Panc1 (cell line): ENCODE measurements around the gene WDR4. TPM values are rescaled to one million over a fixed set of nuclear protein-coding genes. Genes with fewer than 3 reads are reported as not detected.

ENCODE experiments used
- ATAC-seq: fragments of 200-7000 bp; cut with Tn5 transposase; 2 replicates; pipeline ENCODE4 v1.9.1; 2020; ENCODE audit warnings: mild to moderate bottlenecking, moderate library complexity
- BruUV-seq: library from RNA; stranded (reverse); fragments of 400-500 nt; replicated peaks from 2 replicates; lab custom pipeline; 2021; lab: Mats Ljungman, UMichigan
- CTCF ChIA-PET: fragments of 300-600 bp; sonication (Branson Sonifier 250); formaldehyde crosslinking; loops from one replicate; lab custom pipeline; 2022; ENCODE audit warnings: antibody characterized with exemption; lab: Charles Lee
- POLR2A ChIA-PET: fragments of 300-600 bp; sonication (Branson Sonifier 250); formaldehyde crosslinking; loops from one replicate; lab custom pipeline; 2022; ENCODE audit warnings: antibody characterized with exemption; lab: Charles Lee
- DNase-seq: peaks from one replicate; pipeline ENCODE4 v3.0.0-alpha.2; 2010; ENCODE audit warnings: low read depth, low spot score
- H3K27ac ChIP-seq: 2 replicates; pipeline ENCODE4 v1.5.1; 2011; ENCODE audit warnings: mild to moderate bottlenecking, low read length, inconsistent platforms
- H3K27me3 ChIP-seq: fragments of 200-500 bp; sonication (Bioruptor generic); 2 replicates; pipeline ENCODE4 v1.6.0; 2014; ENCODE audit warnings: low read length, inconsistent platforms; ENCODE audit not compliant: control insufficient read depth, insufficient read depth
- H3K36me3 ChIP-seq: fragments of 200-500 bp; sonication (Bioruptor generic); 2 replicates; pipeline ENCODE4 v1.5.1; 2014; ENCODE audit warnings: inconsistent platforms, mild to moderate bottlenecking, low read length, moderate library complexity; ENCODE audit not compliant: control insufficient read depth, insufficient read depth
- H3K4me1 ChIP-seq: 2 replicates; pipeline ENCODE4 v1.5.1; 2011; ENCODE audit warnings: inconsistent platforms, mild to moderate bottlenecking, low read length, moderate library complexity; ENCODE audit not compliant: control insufficient read depth, insufficient read depth
- H3K4me3 ChIP-seq, 2 experiments: 2 replicates each; pipeline ENCODE4 v1.5.1; 2011 to 2012; ENCODE audit warnings: low read depth in 2 of 2, low read length in 2 of 2, mild to moderate bottlenecking in 2 of 2, inconsistent platforms in 1 of 2, moderate library complexity in 1 of 2
- H3K9me3 ChIP-seq: fragments of 200-500 bp; sonication (Bioruptor generic); 2 replicates; pipeline ENCODE4 v1.5.1; 2014; ENCODE audit warnings: low read depth, mild to moderate bottlenecking, inconsistent platforms, low read length, moderate library complexity; ENCODE audit not compliant: control insufficient read depth, insufficient read depth
- CTCF ChIP-seq: fragments of 450-650 bp; IDR thresholded peaks from 2 replicates; pipeline ENCODE4 v1.5.1; 2017; ENCODE audit warnings: mild to moderate bottlenecking
- POLR2AphosphoS5 ChIP-seq: IDR thresholded peaks from 2 replicates; pipeline ENCODE4 v1.6.1; 2012; ENCODE audit warnings: mild to moderate bottlenecking, low read depth, low read length, moderate library complexity
- SIN3A ChIP-seq: IDR thresholded peaks from 2 replicates; pipeline ENCODE4 v1.6.1; 2012; ENCODE audit warnings: low read depth, mild to moderate bottlenecking, low read length, moderate library complexity, borderline replicate concordance; ENCODE audit not compliant: insufficient read depth
- TCF7L2 ChIP-seq: IDR thresholded peaks from 2 replicates; pipeline ENCODE4 v1.6.1; 2011; ENCODE audit warnings: mild to moderate bottlenecking, low read depth, low read length, inconsistent platforms
- in situ Hi-C: cut with HindIII; loops from 2 replicates; pipeline ENCODE4 v1.10.0; 2016; ENCODE audit warnings: low sequenced_read_pairs, low pct_unique_long_range_greater_than_20kb
- intact Hi-C: fragments of 100-400 bp; cut with micrococcal nuclease; formaldehyde crosslinking; loops from one replicate; pipeline ENCODE4 v1.10.0; 2022; ENCODE audit not compliant: unreplicated experiment
- total RNA-seq: library from RNA; stranded (reverse); gene quantifications from one replicate; pipeline ENCODE4 v1.2.1, GENCODE V29; 2021; ENCODE audit not compliant: unreplicated experiment
- TF ChIP-seq, protein P1 (sequence below), 2 experiments: IDR thresholded peaks; 2 replicates each; pipeline ENCODE4 v1.6.1; 2011 to 2012; ENCODE audit warnings: low read depth in 2 of 2, control low read depth in 1 of 2, low read length in 1 of 2, mild to moderate bottlenecking in 1 of 2, moderate library complexity in 1 of 2; ENCODE audit not compliant: insufficient read depth in 1 of 2

WDR4 gene
- total RNA-seq, 1 experiment from 2014 or later, result 36.7 TPM

GRCh38 chr21:42841156-42841915 is 38.0 kb downstream of the WDR4 start:
- H3K27me3 ChIP-seq, result no peaks in the 10 kb centered on the region
- H3K4me1 ChIP-seq, result no peaks in the 10 kb centered on the region
- no TSS peak for BruUV-seq
- H3K9me3 ChIP-seq, result no peaks in the 10 kb centered on the region
- no peak for DNase-seq
- CTCF ChIA-PET, result interaction anchor here (0.6 kb wide), 1 partner anchor 168 kb away, joined by 6 read pairs; no protein-coding TSS in a partner anchor
- in situ Hi-C loops, result no loop called here
- H3K36me3 ChIP-seq, result no peaks in the 10 kb centered on the region
- POLR2A ChIA-PET, result no interaction called here
- no peak overlapping the region for H3K27ac ChIP-seq
- TF ChIP-seq POLR2AphosphoS5 (no peak), TCF7L2 (no peak), SIN3A (no peak), CTCF (no peak)
- TF ChIP-seq, protein P1, sequence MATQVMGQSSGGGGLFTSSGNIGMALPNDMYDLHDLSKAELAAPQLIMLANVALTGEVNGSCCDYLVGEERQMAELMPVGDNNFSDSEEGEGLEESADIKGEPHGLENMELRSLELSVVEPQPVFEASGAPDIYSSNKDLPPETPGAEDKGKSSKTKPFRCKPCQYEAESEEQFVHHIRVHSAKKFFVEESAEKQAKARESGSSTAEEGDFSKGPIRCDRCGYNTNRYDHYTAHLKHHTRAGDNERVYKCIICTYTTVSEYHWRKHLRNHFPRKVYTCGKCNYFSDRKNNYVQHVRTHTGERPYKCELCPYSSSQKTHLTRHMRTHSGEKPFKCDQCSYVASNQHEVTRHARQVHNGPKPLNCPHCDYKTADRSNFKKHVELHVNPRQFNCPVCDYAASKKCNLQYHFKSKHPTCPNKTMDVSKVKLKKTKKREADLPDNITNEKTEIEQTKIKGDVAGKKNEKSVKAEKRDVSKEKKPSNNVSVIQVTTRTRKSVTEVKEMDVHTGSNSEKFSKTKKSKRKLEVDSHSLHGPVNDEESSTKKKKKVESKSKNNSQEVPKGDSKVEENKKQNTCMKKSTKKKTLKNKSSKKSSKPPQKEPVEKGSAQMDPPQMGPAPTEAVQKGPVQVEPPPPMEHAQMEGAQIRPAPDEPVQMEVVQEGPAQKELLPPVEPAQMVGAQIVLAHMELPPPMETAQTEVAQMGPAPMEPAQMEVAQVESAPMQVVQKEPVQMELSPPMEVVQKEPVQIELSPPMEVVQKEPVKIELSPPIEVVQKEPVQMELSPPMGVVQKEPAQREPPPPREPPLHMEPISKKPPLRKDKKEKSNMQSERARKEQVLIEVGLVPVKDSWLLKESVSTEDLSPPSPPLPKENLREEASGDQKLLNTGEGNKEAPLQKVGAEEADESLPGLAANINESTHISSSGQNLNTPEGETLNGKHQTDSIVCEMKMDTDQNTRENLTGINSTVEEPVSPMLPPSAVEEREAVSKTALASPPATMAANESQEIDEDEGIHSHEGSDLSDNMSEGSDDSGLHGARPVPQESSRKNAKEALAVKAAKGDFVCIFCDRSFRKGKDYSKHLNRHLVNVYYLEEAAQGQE (IDR thresholded peaks at IDR 0.05; ENCODE audit: insufficient read depth in 1 of 2, low read depth in 2 of 2, low read length in 1 of 2), result no peak
- ATAC-seq, result no peak
- intact Hi-C loops, result no loop called here
- H3K4me3 ChIP-seq, result no peak overlapping the region

DNA sequence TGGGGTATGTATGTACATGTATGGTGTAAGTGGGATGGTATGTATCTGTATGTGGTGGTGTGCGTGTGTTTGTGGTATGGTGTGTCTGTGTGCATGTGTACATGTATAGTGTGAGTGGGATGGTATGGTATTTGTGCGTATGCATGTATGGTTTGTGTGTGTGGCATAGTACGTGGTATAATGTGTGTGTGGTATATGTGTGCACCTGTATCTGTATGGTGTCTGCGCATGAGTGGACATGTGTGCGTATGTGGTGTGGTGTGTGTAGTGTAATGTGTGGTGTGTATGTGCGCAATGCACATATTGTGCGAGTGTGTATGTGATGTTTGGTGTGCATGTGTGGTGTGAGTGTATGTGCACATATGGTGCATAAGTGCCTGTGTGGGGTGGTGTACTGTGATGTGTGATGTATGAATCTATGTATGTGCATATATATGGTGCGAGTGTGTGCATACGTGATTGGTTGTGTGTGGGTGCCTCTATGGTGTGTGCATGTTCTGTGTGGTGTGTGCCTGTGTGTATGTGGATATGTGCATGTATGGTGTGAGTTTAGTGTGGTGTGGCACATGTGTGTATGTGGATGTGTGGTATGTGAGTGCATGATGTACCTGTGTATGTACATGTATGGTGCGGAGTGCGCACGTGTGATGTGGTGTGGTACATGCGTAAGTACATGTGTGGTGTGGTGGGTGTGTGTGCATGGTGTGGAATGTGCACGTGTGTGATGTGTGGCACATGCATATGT is 38.8 kb downstream of the WDR4 start:
- TF ChIP-seq POLR2AphosphoS5 (no peak), CTCF (no peak), TCF7L2 (no peak), SIN3A (no peak)
- TF ChIP-seq, protein P1 (IDR thresholded peaks at IDR 0.05; ENCODE audit: insufficient read depth in 1 of 2, low read depth in 2 of 2, low read length in 1 of 2), result no peak
- H3K27me3 ChIP-seq, result no peaks in the 10 kb centered on the region
- no TSS peak for BruUV-seq
- no peaks in the 10 kb centered on the region for H3K9me3 ChIP-seq
- ATAC-seq (no peak), DNase-seq (no peak)
- intact Hi-C loops (no loop called here), in situ Hi-C loops (no loop called here)
- ChIA-PET POLR2A (no interaction called here), CTCF (no interaction called here)
- H3K36me3 ChIP-seq, result no peaks in the 10 kb centered on the region
- H3K27ac ChIP-seq, result no peak overlapping the region
- no peaks in the 10 kb centered on the region for H3K4me1 ChIP-seq
- no peak overlapping the region for H3K4me3 ChIP-seq
